Measurements from ENCODE around the gene PITRM1.

The PITRM1 gene

DNA sequence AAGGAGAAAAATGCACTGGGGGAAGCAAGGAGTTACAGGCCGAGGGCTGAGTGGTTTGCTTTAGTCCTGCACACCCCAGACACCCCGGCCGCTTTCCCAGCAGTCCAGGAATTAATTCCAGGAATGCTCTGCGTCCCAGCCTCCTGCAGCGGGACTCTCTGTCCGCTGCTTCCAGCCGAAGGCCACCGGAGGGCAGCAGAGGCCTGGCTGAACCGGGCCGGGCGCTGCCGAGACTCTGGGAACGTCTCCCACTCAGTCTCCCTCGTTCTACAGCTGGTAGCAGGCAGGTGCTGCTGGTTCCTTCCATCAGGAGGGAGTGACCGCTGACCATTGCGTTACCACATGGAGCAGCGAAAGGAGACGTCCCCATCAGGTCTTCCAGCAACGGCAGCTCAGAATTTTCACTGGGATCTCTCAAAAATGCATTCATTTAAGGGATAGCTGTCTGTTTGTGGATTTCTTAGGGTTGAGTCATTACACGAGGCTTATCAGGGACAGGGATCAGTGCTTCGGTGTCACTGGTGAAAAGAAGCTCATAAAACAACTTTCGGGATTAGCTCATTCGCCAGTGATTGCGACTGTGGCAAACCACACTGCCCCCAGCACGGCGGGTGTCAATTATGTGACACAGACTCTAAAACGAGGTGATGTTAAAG is 24.9 kb upstream of the PITRM1 start:
- TF ChIP-seq, protein P1, sequence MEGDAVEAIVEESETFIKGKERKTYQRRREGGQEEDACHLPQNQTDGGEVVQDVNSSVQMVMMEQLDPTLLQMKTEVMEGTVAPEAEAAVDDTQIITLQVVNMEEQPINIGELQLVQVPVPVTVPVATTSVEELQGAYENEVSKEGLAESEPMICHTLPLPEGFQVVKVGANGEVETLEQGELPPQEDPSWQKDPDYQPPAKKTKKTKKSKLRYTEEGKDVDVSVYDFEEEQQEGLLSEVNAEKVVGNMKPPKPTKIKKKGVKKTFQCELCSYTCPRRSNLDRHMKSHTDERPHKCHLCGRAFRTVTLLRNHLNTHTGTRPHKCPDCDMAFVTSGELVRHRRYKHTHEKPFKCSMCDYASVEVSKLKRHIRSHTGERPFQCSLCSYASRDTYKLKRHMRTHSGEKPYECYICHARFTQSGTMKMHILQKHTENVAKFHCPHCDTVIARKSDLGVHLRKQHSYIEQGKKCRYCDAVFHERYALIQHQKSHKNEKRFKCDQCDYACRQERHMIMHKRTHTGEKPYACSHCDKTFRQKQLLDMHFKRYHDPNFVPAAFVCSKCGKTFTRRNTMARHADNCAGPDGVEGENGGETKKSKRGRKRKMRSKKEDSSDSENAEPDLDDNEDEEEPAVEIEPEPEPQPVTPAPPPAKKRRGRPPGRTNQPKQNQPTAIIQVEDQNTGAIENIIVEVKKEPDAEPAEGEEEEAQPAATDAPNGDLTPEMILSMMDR (IDR thresholded peaks at IDR 0.05; ENCODE audit: control insufficient read depth, insufficient read depth, low read depth, low read length, missing control alignments): peak; percentile 95
- peak overlapping the region; percentile 29 for H3K4me3 ChIP-seq (ENCODE audit: control insufficient read depth, low read depth, low read length)
- peak; percentile 59 for DNase-seq (ENCODE audit: low read depth)

DNA sequence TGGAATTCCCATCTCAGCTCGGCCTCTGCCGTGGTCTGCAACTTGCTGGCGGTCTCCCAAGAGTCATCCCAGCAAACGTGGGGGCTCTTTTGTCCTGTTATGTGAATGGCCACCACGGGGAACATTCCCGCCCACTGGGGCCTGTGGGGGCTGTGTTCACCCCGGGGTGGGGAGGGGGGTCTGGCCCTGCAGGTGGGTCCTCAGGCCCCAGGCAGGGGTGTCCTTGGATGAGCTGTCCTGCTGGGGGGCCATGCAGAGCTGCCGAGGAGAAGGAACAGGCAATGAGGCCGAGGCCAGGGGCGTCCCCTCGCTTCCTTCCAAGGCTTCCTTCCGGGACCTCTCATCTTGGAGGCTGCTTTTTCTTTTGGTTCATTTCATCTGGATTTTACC is 24.4 kb upstream of the PITRM1 start:
- TF ChIP-seq, protein P1 (IDR thresholded peaks at IDR 0.05; ENCODE audit: control insufficient read depth, insufficient read depth, low read depth, low read length, missing control alignments): no peak
- peak overlapping the region; percentile 29; the same call in 1 of the 2 replicates for H3K4me3 ChIP-seq (ENCODE audit: control insufficient read depth, low read depth, low read length)
- no peak for DNase-seq (ENCODE audit: low read depth)

DNA sequence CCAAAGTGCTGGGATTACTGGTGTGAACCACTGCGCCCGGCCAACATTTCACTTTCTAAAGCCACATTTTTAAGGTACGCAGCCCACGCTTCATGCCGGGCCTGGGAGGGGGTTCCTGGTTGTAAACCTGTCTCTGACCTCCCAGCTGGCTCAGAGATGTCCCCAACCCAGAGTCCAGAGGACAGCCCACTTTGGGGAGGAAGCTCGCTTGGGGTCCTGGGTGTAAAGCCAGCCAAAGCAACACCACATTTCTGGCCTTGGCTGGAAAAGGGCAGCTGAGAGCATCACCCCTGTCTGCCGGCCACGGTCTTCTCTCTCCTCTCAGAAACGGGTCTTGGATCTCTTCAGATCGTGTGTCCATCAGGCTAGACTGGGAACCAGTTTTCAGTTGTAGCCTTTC is 23.9 kb upstream of the PITRM1 start:
- TF ChIP-seq, protein P1 (IDR thresholded peaks at IDR 0.05; ENCODE audit: control insufficient read depth, insufficient read depth, low read depth, low read length, missing control alignments): no peak
- no peak for DNase-seq (ENCODE audit: low read depth)
- H3K4me3 ChIP-seq (ENCODE audit: control insufficient read depth, low read depth, low read length): no peak overlapping the region

DNA sequence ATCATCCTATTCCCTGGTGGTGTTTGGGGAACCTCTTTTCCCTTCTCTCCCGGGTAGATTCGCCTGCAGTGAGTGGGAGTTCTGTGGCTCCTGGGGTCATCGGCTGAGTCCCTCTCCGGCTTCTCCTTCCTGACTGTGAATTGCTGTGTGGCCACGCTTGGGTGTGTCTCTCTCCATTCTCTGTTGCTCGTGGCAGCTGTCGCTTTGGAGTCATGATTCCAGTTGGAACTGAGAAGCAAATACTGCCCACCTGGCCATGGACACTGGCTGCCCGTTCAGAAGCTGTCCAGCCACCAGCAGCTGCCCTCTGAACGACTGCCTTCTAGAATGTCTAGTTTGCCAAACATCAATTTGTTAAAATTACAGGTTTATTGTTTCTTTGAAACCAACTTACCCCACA is 23.1 kb upstream of the PITRM1 start:
- TF ChIP-seq, protein P1 (IDR thresholded peaks at IDR 0.05; ENCODE audit: control insufficient read depth, insufficient read depth, low read depth, low read length, missing control alignments): no peak
- DNase-seq (ENCODE audit: low read depth): no peak

DNA sequence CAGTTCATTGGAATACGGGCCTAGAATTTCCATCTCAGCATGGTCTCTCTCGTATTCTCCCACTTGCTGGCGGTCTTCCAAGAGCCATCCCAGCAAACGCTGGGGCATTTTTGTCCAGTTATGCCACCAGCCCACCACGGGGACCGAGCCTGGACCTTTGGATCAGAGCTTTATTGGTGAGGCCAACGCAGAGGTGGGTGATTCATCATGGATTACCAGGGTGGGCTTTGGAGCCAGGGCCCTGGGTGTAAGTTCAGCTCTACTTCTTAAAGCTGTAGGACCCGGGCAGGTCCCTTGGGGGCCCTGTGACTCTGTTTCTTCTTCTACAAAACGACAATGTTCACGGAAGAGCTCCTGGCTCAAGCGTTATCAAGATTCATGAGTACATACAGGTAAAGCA is 22.7 kb upstream of the PITRM1 start:
- TF ChIP-seq, protein P1 (IDR thresholded peaks at IDR 0.05; ENCODE audit: control insufficient read depth, insufficient read depth, low read depth, low read length, missing control alignments): no peak
- no peak for DNase-seq (ENCODE audit: low read depth)

More for the DNA sequence above, 23.1 kb upstream of the PITRM1 start:
- no peak overlapping the region for H3K4me3 ChIP-seq (ENCODE audit: control insufficient read depth, low read depth, low read length)

DNA sequence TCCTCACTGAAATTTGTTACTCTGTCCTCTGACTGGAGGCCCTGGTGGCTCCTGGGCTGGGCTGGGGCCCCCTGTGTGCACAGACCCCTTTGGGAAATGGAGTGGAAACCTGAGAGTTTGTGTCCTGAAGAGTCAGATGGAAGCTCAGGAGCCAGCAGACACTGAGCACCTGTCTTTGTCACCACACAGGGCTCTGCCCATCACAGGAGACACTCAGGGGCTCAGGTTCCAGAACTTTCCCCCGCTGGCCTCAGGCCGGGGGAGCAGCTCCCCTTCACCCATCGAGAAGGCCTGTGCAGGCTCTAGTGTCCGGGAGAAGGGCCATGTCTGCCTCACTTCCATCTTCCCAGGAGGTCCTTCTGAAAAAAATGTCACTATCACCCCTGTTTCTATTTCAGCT is 22.3 kb upstream of the PITRM1 start:
- no peak for DNase-seq (ENCODE audit: low read depth)
- TF ChIP-seq, protein P1 (IDR thresholded peaks at IDR 0.05; ENCODE audit: control insufficient read depth, insufficient read depth, low read depth, low read length, missing control alignments): no peak
- no peak overlapping the region for H3K4me3 ChIP-seq (ENCODE audit: control insufficient read depth, low read depth, low read length)

More for the DNA sequence above, 22.7 kb upstream of the PITRM1 start:
- no peak overlapping the region for H3K4me3 ChIP-seq (ENCODE audit: control insufficient read depth, low read depth, low read length)
